Endodermal cell (in vitro differentiated cells): ENCODE measurements around the gene ARFIP1. TPM values are rescaled to one million over a fixed set of nuclear protein-coding genes. Genes with fewer than 3 reads are reported as not detected.

Experiments used
- DNase-seq: peaks from one replicate; pipeline ENCODE4 v3.0.0-alpha.2; 2017
- H3K27ac ChIP-seq: 2 replicates; pipeline ENCODE4 v1.5.1; 2013; ENCODE audit warnings: mild to moderate bottlenecking, low read depth, low read length, moderate library complexity
- H3K27me3 ChIP-seq: 2 replicates; pipeline ENCODE4 v1.6.1; 2013; ENCODE audit warnings: mild to moderate bottlenecking, low read length, moderate library complexity; ENCODE audit not compliant: insufficient read depth, control insufficient read depth, poor library complexity, severe bottlenecking
- H3K36me3 ChIP-seq: 2 replicates; pipeline ENCODE4 v1.7.0; 2013; ENCODE audit warnings: mild to moderate bottlenecking, low read length, moderate library complexity; ENCODE audit not compliant: control insufficient read depth, insufficient read depth
- H3K4me1 ChIP-seq: one replicate; pipeline ENCODE4 v1.7.0; 2013; ENCODE audit warnings: low read length; ENCODE audit not compliant: control insufficient read depth, insufficient read depth
- H3K4me3 ChIP-seq: 2 replicates; pipeline ENCODE4 v1.5.1; 2013; ENCODE audit warnings: mild to moderate bottlenecking, low read length, moderate library complexity
- H3K9ac ChIP-seq: 2 replicates; pipeline ENCODE4 v1.6.1; 2013; ENCODE audit warnings: mild to moderate bottlenecking, low read length, moderate library complexity; ENCODE audit not compliant: poor library complexity, severe bottlenecking; ENCODE audit errors: extremely low read depth
- H3K9me3 ChIP-seq: 2 replicates; pipeline ENCODE4 v1.6.1; 2013; ENCODE audit warnings: mild to moderate bottlenecking, low read length, moderate library complexity; ENCODE audit not compliant: control insufficient read depth
- H3K27ac Mint-ChIP-seq: 2 replicates; pipeline ENCODE4 v1.8.0; 2020; ENCODE audit warnings: mixed read lengths
- H3K27me3 Mint-ChIP-seq: 2 replicates; pipeline ENCODE4 v1.8.0; 2021; ENCODE audit warnings: mild to moderate bottlenecking, mixed read lengths; ENCODE audit not compliant: insufficient read depth
- H3K36me3 Mint-ChIP-seq: 2 replicates; pipeline ENCODE4 v1.8.0; 2020; ENCODE audit warnings: low read depth, mixed read lengths
- H3K4me1 Mint-ChIP-seq: 2 replicates; pipeline ENCODE4 v1.8.0; 2020; ENCODE audit warnings: mixed read lengths
- H3K4me3 Mint-ChIP-seq: 2 replicates; pipeline ENCODE4 v1.8.0; 2020; ENCODE audit warnings: mild to moderate bottlenecking, moderate library complexity, mixed read lengths
- H3K9me3 Mint-ChIP-seq: 2 replicates; pipeline ENCODE4 v1.8.0; 2020; ENCODE audit warnings: mild to moderate bottlenecking, mixed read lengths
- CTCF ChIP-seq: fragments of 200-600 bp; sonication (generic); conservative IDR thresholded peaks from 2 replicates; pipeline ENCODE4 v1.5.0; 2021; ENCODE audit warnings: antibody characterized with exemption, mild to moderate bottlenecking
- WGBS, 2 experiments: methylation state at CpG; one replicate each; pipeline versions ENCODE4 v1.1.5 to v1.1.7; 2013; ENCODE audit warnings: missing lambda C conversion rate in 2 of 2, mixed read lengths in 1 of 2; ENCODE audit not compliant: insufficient coverage in 1 of 2, insufficient read length in 1 of 2; 5-methylcytosine and 5-hydroxymethylcytosine counted together
- total RNA-seq, 2 donors: library from RNA; stranded (reverse); fragmentation: NEBNext Ultra II Directional in 1 of 2; extraction: Animal tissue kit (Norgen Biotek cat#: 25700) in 1 of 2; gene quantifications; 2 replicates in 1 of 2; 3 replicates in 1 of 2; pipeline ENCODE4 v1.2.1, GENCODE V29; 2021

ARFIP1 gene
- total RNA-seq, 2 donors from 2014 or later: 34.3 to 39.4 TPM

GRCh38 chr4:152935631-152936445 is 156.1 kb downstream of the ARFIP1 start, which contains the start of gene FHDC1:
Gene FHDC1, plus strand, starts transcription at chr4:152936323. Its CDS starts 6,735 bp downstream, at chr4:152943058.
- H3K27me3 ChIP-seq: peaks cover 33% of the 10 kb centered on the region
- peak; percentile 47 for TF ChIP-seq CTCF
- H3K27ac Mint-ChIP-seq: peak within 1 kb of the TSS; percentile 96
- peaks cover 21% of the 10 kb centered on the region for H3K4me1 Mint-ChIP-seq
- no peak within 1 kb of the TSS for H3K27ac ChIP-seq
- peak within 1 kb of the TSS; percentile 84 for H3K4me3 ChIP-seq
- H3K36me3 Mint-ChIP-seq: no peaks in the 10 kb centered on the region
- DNase-seq: peak; percentile 97
- no peaks in the 10 kb centered on the region for H3K9me3 Mint-ChIP-seq
- WGBS, 2 experiments: 0% methylated on average over 2 to 75 of the region's 75 CpGs
- H3K9me3 ChIP-seq: no peaks in the 10 kb centered on the region
- H3K4me1 ChIP-seq: peaks cover 3% of the 10 kb centered on the region
- H3K36me3 ChIP-seq: no peaks in the 10 kb centered on the region
- peaks cover 32% of the 10 kb centered on the region for H3K27me3 Mint-ChIP-seq
- peak within 1 kb of the TSS; percentile 72 for H3K4me3 Mint-ChIP-seq
- H3K9ac ChIP-seq: peak within 1 kb of the TSS; percentile 63

GRCh38 chr4:152936446-152937335 is 156.9 kb downstream of the ARFIP1 start:
- no peak for TF ChIP-seq CTCF
- Histone ChIP-seq H3K4me1 (peaks cover 3% of the 10 kb centered on the region), H3K9me3 (no peaks in the 10 kb centered on the region), H3K27ac (no peak overlapping the region), H3K4me3 (peak overlapping the region; percentile 84), H3K9ac (peak overlapping the region; percentile 45), H3K36me3 (no peaks in the 10 kb centered on the region), H3K27me3 (peaks cover 33% of the 10 kb centered on the region)
- Mint-ChIP-seq H3K4me3 (peak overlapping the region; percentile 72), H3K36me3 (no peaks in the 10 kb centered on the region), H3K27ac (no peak overlapping the region), H3K9me3 (no peaks in the 10 kb centered on the region), H3K4me1 (peaks cover 14% of the 10 kb centered on the region), H3K27me3 (peaks cover 32% of the 10 kb centered on the region)
- DNase-seq: peak; percentile 88
- 0% methylated on average over 42 to 93 of the region's 93 CpGs for WGBS, 2 experiments
